HL-60 (cell line): ENCODE measurements around the gene AKT3.

Experiments
- DNase-seq, 2 experiments: peaks; one replicate each; pipeline ENCODE4 v3.0.0-alpha.2; 2010 to 2020; ENCODE audit warnings: low read depth in 1 of 2, low spot score in 1 of 2
- H3K27ac ChIP-seq: fragments of 250-450 bp; sonication (Bioruptor Pico); replicated peaks from 2 replicates; pipeline ENCODE4 v1.5.1; 2020; ENCODE audit warnings: mild to moderate bottlenecking, moderate library complexity
- H3K27me3 ChIP-seq: fragments of 250-450 bp; sonication (Bioruptor Pico); 2 replicates; pipeline ENCODE4 v1.5.1; 2021; ENCODE audit warnings: mild to moderate bottlenecking, moderate library complexity; ENCODE audit not compliant: insufficient read depth, poor library complexity, severe bottlenecking
- H3K4me3 ChIP-seq: replicated peaks from 2 replicates; pipeline ENCODE4 v1.5.1; 2011; ENCODE audit warnings: mild to moderate bottlenecking, control low read depth, low read length; ENCODE audit not compliant: insufficient read depth
- GABPA ChIP-seq: IDR thresholded peaks from 2 replicates; pipeline ENCODE4 v1.6.1; 2012; ENCODE audit warnings: low read depth
- POLR2AphosphoS5 ChIP-seq: IDR thresholded peaks from 2 replicates; pipeline ENCODE4 v1.6.1; 2012; ENCODE audit warnings: low read depth
- SPI1 ChIP-seq: IDR thresholded peaks from 2 replicates; pipeline ENCODE4 v1.6.1; 2012; ENCODE audit warnings: low read depth, mild to moderate bottlenecking, borderline replicate concordance
- TF ChIP-seq, protein P1 (sequence below): IDR thresholded peaks from one replicate; pipeline ENCODE4 v1.5.1; 2011; ENCODE audit warnings: low read length, control low read depth, inconsistent platforms; ENCODE audit not compliant: insufficient read depth
- TF ChIP-seq, protein P2 (sequence below): IDR thresholded peaks from 2 replicates; pipeline ENCODE4 v1.6.1; 2012; ENCODE audit warnings: low read depth; ENCODE audit not compliant: insufficient replicate concordance

Gene AKT3

GRCh38 chr1:243842978-243843511, 7.0 kb downstream of the AKT3 start:
- peaks cover 13% of the 10 kb centered on the region for H3K27me3 ChIP-seq
- H3K4me3 ChIP-seq: no peak overlapping the region
- TF ChIP-seq, protein P1, sequence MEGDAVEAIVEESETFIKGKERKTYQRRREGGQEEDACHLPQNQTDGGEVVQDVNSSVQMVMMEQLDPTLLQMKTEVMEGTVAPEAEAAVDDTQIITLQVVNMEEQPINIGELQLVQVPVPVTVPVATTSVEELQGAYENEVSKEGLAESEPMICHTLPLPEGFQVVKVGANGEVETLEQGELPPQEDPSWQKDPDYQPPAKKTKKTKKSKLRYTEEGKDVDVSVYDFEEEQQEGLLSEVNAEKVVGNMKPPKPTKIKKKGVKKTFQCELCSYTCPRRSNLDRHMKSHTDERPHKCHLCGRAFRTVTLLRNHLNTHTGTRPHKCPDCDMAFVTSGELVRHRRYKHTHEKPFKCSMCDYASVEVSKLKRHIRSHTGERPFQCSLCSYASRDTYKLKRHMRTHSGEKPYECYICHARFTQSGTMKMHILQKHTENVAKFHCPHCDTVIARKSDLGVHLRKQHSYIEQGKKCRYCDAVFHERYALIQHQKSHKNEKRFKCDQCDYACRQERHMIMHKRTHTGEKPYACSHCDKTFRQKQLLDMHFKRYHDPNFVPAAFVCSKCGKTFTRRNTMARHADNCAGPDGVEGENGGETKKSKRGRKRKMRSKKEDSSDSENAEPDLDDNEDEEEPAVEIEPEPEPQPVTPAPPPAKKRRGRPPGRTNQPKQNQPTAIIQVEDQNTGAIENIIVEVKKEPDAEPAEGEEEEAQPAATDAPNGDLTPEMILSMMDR: no peak
- TF ChIP-seq GABPA (no peak), SPI1 (no peak), POLR2AphosphoS5 (no peak)
- TF ChIP-seq, protein P2, sequence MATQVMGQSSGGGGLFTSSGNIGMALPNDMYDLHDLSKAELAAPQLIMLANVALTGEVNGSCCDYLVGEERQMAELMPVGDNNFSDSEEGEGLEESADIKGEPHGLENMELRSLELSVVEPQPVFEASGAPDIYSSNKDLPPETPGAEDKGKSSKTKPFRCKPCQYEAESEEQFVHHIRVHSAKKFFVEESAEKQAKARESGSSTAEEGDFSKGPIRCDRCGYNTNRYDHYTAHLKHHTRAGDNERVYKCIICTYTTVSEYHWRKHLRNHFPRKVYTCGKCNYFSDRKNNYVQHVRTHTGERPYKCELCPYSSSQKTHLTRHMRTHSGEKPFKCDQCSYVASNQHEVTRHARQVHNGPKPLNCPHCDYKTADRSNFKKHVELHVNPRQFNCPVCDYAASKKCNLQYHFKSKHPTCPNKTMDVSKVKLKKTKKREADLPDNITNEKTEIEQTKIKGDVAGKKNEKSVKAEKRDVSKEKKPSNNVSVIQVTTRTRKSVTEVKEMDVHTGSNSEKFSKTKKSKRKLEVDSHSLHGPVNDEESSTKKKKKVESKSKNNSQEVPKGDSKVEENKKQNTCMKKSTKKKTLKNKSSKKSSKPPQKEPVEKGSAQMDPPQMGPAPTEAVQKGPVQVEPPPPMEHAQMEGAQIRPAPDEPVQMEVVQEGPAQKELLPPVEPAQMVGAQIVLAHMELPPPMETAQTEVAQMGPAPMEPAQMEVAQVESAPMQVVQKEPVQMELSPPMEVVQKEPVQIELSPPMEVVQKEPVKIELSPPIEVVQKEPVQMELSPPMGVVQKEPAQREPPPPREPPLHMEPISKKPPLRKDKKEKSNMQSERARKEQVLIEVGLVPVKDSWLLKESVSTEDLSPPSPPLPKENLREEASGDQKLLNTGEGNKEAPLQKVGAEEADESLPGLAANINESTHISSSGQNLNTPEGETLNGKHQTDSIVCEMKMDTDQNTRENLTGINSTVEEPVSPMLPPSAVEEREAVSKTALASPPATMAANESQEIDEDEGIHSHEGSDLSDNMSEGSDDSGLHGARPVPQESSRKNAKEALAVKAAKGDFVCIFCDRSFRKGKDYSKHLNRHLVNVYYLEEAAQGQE: no peak
- H3K27ac ChIP-seq: no peak overlapping the region
- no peak for DNase-seq

GRCh38 chr1:243842161-243842560, 7.9 kb downstream of the AKT3 start:
- no peak overlapping the region for H3K4me3 ChIP-seq
- no peak for DNase-seq
- H3K27ac ChIP-seq: no peak overlapping the region
- H3K27me3 ChIP-seq: peaks cover 4% of the 10 kb centered on the region
- TF ChIP-seq, protein P2: no peak
- no peak for TF ChIP-seq SPI1
- TF ChIP-seq, protein P1: no peak
- no peak for TF ChIP-seq GABPA
- TF ChIP-seq POLR2AphosphoS5: no peak

- no peak overlapping the region for H3K27ac ChIP-seq
- no peak overlapping the region for H3K4me3 ChIP-seq
- no peaks in the 10 kb centered on the region for H3K27me3 ChIP-seq
- DNase-seq: no peak
- no peak for TF ChIP-seq SPI1
- TF ChIP-seq, protein P2: no peak
- TF ChIP-seq, protein P1: no peak
Observed at GRCh38 chr1:243841507-243841906, 8.5 kb downstream of the AKT3 start.
